ENCODE data around the gene RAET1L.

GRCh38 chr6:150065083-150065482 lies 39.8 kb upstream of the RAET1L start:
- TF ChIP-seq CTCF (IDR thresholded peaks at IDR 0.05) (no peak), POLR2A (IDR thresholded peaks at IDR 0.05) (no peak)
